Islet of Langerhans (tissue), 1 donor: ENCODE results near the gene ARHGAP25.

Experiments
- FAIRE-seq: peaks from one replicate; lab custom pipeline; 2011; peaks lifted over from hg19 to GRCh38; lab: Jason Lieb, UNC

Gene ARHGAP25, protein sequence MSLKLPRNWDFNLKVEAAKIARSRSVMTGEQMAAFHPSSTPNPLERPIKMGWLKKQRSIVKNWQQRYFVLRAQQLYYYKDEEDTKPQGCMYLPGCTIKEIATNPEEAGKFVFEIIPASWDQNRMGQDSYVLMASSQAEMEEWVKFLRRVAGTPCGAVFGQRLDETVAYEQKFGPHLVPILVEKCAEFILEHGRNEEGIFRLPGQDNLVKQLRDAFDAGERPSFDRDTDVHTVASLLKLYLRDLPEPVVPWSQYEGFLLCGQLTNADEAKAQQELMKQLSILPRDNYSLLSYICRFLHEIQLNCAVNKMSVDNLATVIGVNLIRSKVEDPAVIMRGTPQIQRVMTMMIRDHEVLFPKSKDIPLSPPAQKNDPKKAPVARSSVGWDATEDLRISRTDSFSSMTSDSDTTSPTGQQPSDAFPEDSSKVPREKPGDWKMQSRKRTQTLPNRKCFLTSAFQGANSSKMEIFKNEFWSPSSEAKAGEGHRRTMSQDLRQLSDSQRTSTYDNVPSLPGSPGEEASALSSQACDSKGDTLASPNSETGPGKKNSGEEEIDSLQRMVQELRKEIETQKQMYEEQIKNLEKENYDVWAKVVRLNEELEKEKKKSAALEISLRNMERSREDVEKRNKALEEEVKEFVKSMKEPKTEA

GRCh38 chr2:68734688-68735525 is at the start of gene ARHGAP25:
TSS of gene ARHGAP25 (plus strand) at chr2:68734811. CDS start at chr2:68735200, 389 bp downstream.
- no peak for FAIRE-seq

DNA sequence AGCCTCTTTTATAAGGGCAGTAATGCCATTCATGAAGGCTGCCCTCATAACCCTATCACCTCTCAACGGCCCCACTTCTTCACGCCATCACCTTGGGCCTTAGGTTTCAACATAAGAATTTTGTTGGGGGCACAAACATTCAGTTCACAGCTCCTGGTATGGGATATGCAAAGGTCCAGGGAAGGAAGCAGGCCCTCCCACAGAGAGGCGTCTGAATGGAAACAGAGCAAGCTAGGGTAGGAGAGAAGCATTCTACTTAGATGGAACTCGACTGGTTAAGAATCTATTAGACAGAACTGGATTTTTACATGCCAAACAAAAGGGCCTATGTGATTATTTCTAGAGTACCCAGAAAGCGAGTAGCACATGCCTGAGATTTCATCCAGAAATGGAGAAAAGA is 48.4 kb upstream of the ARHGAP25 start:
- FAIRE-seq, result no peak

DNA sequence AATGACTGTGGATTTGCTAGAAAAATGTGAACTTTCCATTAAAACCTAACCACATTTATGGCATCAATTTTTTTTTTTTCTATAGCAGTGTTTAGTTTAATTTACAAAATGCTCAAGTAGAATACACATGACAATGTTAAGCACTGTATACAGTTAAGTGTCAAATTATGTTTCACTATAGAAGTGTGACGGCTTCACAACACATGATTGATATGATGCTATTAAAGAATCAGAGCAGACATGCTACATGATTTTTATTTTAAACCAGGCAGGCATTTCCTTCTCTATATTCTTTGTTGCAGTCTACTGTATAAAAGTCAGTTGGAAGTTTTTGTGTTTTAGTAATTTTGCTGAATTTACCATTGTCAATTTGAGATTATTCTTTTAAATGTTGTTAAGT is 47.6 kb upstream of the ARHGAP25 start:
- no peak for FAIRE-seq

DNA sequence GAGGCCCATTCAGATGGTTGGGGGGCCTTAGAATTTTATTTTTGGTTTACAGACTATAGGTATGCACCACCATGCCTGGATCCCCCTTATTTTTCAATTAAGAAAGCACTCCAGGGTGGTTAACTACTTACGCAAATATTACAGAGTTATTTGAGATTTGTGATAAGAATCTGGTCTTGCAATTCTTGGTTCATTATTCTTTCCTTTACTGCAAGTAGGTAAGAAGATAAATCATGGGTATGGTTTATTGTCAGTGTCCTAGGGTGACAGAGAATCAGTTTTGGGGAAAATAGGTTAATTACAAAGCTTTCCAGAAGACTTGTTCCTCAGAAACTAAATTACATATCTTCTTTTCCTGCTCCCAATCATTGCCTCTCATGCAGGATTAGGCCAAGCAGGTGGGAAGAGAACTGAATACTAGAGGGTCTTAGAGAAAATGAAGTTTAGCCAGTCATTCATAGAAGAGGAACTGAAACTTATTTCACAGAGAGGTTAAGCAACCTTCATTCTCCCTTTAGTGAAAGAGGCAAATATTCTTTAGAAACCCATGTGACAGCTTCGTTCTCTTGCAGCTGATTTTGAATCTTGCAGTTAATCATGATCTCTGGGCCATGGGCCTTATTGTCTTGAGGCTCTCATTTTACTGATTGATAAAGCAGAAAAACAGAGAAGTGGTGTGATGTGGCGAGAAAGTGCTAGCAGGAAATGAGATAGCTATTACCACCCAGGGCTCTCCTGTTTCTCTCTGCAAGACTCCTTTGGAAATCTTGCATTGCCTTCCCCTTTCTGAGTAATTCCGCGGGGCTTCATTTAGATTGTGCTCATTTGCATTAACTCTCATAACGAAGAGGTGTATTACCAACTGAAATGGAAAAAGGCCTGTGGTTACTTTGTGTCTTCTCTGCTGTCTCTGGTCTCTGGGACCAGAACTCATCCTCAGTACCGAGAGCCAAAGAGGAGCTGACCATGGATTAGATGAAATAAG is 44.8 kb upstream of the ARHGAP25 start:
- no peak for FAIRE-seq

- no peak for FAIRE-seq
Measured at GRCh38 chr2:68690851-68691250, 43.8 kb upstream of the ARHGAP25 start.

GRCh38 chr2:68692511-68692910 is 42.1 kb upstream of the ARHGAP25 start:
- no peak for FAIRE-seq

- no peak for FAIRE-seq
Measured at GRCh38 chr2:68693951-68694350, 40.7 kb upstream of the ARHGAP25 start.

GRCh38 chr2:68695971-68696370 is 38.6 kb upstream of the ARHGAP25 start:
- FAIRE-seq, result no peak

DNA sequence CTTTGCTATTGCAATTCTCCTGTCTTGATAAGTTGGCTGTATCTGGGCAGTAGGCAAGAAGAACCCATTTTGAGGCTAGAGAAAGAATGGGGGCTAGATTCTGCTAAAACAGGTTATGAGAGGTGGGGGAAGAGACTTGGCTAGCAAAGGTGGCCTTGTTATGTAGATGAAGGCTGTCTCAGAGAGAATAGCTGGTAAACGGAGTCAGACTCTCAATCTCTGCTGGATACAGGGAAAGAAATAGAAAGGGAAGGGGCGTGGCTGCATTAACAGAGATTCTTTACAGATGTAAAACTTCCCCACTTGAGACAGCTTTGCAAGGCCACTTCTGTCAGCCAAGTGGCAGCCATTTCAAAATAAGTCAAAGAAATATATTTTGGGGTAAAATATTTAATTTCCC is 38.1 kb upstream of the ARHGAP25 start:
- no peak for FAIRE-seq

DNA sequence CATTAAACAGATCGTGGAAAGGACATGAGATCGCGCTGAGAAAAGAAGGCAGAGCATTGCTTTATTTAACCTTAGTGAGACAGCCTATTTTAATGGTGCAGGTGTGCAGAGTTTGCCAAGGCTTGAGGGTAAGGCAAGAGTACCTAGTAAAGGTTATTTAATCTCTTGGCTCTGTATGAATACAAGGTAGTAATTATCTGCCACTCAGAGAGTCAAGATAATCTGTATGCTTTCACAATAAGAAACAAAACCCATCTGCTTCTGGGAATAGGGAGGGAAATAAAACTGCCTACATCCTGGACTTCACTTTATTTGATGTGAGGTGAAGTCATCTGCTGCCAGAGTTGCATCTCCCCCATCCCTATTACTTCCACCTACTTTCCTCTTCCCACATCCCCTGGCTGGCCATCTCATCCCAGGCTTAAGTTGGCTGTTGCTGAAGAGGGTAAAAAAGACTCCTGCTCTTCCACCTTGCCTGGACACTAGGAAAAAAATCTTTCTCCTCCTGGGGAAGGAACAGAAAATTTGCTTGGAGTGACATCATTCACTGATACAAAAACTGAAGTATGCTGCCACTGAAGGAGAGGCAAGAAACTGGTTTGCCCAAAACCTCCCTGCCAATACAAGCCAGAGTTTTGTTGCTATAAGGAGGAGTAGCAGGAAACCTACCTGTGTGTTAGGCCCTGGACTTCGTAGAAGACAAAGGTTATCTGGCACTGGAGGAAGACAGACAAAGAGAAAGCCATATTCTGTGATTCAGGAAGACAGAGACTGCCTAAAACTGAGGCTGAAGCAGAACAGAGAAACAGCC is 35.8 kb upstream of the ARHGAP25 start:
- no peak for FAIRE-seq

- FAIRE-seq, result no peak
Measured at GRCh38 chr2:68700560-68700959, 34.1 kb upstream of the ARHGAP25 start.

DNA sequence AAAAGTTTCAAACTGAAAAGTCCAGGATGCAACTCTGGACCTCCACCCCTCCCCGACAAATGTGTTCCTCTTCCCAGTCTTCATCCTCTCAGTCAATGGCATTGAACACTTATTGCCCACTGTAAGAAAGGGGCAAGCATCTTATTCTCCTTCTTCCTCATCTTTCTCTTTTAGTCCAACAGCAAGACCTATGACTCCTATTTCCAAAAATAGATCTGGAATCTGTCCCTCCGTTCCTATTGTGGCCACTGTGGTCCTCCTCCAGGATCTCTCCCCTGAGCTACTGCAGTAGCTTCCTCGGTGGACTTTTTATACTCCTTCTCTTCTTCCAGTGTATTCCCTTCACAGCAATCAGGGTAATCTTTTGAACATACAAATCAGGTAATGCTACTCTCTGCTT is 28.0 kb upstream of the ARHGAP25 start:
- no peak for FAIRE-seq

DNA sequence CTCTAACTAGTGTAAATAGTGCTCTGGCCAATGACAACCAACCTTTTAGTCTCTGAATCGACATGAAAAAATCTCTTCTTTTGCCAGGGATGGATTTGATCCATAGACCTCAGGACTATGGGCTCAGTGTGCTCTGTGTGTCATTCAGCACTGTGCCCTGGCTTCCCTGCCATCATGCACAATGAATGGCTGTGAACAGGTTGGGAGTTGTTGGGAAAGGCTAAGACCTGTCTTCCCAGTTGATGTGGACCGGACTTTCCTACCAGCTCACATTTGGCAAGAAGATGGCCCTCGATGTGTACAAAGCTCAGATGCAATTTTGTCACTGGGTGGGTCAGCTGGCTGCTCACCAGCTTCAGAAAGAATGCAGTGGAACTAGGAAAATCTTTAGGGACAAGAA is 26.0 kb upstream of the ARHGAP25 start:
- FAIRE-seq, result no peak

GRCh38 chr2:68709421-68709911 is 25.1 kb upstream of the ARHGAP25 start:
- peak; percentile 53 for FAIRE-seq

GRCh38 chr2:68710336-68710735 is 24.3 kb upstream of the ARHGAP25 start:
- no peak for FAIRE-seq

DNA sequence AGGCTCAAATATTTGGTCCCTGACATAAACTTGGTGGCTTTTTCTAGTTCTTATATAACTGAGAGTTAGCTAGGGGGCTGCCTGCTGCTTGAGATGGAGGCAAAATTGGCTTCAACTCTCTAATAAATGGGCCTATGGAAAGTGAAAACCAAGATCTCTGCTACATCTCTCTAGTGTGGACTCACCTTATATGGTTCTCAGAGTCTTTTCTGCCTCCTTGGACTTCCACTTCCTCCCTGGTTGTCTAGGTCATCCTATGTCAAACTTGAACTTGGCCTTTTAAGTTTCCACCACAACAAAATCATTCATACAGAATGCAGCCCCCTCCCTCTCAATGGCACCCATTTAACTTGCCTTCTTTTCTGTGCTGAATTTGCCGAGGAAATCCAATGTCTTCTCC is 23.9 kb upstream of the ARHGAP25 start:
- no peak for FAIRE-seq

DNA sequence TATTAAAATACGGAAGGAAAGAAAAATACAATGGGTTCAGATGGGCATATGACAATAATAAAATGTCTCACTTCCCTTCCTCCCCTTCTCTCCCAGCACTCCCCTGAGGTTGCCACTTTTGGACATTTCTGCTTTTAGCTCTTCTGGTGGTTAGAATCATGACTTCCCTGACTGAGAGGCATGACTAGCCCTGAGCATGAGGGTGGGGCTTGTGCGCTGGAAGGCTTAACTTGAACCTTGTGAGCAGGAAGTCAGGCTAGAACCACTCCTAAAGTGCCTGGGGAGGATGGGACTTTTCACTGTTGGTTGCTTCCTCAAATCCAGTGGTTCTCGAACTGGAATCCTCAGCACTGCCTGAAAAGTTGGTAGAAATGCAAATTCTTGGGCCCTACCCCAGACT is 19.7 kb upstream of the ARHGAP25 start:
- no peak for FAIRE-seq

DNA sequence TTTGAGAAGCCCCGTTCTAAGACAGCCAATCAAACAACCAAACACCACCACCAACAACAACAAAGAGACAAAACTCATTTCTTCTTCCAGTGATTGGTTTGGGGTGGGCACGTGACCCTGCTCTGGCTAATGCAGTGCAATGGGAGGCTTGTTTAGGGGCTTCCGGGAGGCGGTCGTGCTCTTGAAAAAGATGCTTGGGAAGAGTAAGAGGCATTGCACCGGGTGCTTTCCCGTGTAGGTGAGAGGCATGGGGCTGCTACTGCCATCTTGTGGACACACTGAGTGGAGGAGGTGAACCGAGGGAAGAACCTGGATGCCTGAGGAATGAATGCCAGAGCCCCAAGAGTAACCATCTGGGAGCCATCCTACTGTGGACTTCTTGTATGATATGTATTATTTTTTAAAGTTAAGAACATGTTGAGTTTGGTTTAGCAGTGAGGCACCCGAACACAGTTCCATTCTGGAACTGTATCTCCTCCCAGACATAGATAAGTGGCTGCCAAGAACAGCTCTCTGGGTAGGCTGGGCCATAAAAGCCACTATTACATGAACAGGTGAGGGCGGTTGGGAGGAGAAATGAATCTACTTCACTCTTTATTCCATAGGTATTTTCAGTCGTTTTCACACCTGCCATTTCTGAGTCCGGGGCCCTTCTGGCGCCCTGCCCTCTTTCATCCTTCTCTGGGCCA is 19.1 kb upstream of the ARHGAP25 start:
- FAIRE-seq, result peak; percentile 43

DNA sequence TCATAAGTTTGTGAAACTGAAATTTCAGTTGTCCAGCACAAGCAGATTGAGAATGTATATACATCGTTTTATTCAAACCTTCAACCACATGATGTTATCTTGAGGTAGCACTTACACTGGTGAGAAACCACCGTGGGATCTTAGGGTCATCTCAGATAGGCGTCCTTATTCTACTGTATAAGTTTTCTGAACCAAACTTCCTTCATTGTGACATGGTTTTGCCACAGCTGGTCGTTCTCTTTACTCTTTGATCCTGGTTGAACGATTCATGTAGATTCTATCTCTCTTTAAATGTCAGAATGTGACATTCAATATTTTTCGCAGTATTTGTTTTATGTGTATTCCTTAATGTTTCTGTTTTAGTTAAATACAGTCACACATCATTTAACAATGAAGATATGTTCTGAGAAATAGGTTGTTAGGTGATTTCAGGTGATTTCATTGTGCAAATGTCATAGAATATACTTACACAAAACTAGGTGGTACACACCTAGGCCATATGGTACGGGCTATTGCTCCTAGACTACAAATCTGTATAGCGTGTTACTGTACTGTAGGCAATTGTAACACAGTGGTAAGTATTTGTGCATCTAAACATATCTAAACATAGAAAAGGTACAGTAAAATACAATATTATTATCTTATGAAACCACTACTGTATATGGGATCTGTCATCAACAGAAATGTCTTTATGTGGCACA is 17.9 kb upstream of the ARHGAP25 start:
- FAIRE-seq, result no peak

- FAIRE-seq, result no peak
Measured at GRCh38 chr2:68717305-68717661, 17.3 kb upstream of the ARHGAP25 start.
